ELR (cell line): Measurements from ENCODE around the gene SLC24A4.

ENCODE experiments used
- DNase-seq: peaks from one replicate; pipeline ENCODE4 v3.0.0-alpha.2; 2015; ENCODE audit warnings: low read depth

Gene SLC24A4

DNA sequence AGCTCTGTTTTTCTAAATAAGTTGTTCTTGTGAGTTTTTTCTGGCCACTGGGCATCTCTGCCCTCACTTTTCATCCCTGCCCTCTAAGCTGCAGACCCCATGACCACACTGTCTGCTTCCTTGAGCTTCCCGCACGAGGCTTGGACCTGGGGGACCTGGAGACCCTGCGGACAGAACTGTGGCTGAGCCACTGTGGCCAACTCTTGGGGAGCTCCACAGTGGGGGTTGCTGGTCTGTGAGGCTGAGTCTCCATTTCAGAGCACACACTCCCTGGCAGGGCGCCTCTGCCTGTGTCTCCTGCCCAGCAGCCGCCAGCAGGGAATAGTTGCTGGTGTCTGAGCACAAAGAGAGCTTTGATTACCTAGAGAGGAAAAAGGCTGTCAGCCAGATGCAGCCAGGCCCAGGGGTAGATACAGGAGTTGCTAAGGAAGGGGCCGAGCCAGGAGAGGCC, 177.6 kb downstream of the SLC24A4 start:
- no peak for DNase-seq

DNA sequence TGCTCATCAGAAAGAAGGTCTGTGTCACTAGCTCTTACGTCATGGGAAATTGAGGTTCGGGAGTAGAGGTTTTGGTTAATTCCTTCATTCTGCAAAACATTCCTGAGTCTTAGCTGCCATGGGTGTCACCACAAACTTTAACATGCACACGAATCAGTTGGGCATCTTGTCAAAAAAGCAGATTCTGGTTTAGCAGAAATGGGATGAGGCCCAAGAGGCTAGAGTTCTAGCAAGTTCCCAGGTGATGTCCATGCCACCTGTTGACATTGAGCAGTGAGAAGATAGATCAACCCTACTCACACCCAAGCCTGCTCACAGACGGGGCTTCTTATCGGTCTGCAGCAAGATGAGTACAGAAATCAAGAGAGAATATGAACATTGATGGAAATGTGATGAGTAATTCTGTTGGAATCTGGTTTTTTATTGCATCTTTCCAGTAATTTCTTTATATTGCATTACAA, 179.0 kb downstream of the SLC24A4 start:
- DNase-seq: peak; percentile 76

DNA sequence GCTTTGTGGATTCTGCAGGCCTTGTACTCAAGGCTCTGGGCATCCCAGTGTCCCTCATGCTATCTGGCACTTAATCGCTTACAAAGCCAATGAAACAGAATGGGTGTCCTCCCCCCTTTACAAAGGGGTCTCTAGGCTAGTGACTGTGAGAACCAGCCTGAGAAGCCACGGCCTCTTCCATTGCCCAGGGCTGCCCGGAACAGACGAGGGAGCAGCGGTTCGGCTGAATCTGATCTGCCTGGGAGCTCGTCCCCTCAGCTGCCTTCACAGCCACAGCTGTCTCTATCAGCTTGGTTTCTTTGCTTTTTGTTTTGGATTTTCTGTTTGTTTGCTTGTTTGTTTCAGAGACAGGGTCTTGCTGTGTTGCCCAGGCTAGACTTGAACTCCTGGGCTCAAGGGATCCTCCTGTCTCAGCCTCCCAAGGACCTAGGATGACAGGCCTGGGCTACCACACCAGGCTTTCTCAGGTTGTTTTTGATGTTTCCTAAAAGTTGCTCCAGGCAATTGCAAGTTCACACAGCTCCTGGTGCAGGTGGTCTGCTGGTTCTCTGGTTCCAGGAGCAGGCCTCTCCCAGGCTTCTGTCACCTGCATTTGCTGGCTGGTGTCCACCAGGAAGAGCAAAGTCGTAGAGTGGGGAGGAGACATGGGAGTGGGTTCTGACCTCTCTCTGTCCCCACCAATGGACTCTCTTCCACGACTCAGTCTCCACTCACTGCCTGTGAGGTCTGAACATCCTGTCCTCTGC, 179.7 kb downstream of the SLC24A4 start:
- DNase-seq: no peak

DNA sequence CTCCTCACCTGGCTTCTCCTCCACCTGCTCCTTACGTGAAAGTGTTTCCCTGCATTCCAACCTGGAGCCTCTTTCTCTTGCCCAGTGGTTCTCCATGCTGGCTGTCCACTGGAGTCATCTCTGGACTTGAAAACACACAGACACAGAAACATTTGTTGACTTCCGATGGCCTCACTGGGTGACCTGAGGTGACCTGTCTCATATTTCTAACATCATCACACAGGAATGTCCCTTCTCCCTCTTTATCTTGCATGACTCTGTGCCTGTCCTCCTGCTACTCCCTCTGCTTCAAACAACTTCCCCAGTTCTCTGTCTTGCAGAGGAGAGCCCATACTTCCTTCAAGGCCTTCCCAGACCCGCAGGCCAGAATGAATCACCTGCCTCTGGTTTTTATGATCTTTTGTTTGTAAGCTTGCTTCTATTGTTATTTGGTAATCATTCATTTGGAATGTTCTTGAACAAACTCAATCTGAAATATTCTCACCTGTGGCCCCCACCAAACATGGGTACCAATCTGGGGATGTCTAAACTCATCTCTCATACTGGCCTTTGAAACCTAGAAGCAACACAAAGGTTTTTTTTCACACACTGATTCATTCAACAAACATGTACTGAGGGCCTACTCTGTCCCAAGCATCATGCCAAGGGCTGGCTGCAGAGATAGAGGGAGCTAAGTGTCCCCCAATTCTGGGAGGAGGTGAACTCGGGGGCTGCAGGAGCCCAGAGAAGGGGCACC, 181.0 kb downstream of the SLC24A4 start:
- DNase-seq: peak; percentile 96

DNA sequence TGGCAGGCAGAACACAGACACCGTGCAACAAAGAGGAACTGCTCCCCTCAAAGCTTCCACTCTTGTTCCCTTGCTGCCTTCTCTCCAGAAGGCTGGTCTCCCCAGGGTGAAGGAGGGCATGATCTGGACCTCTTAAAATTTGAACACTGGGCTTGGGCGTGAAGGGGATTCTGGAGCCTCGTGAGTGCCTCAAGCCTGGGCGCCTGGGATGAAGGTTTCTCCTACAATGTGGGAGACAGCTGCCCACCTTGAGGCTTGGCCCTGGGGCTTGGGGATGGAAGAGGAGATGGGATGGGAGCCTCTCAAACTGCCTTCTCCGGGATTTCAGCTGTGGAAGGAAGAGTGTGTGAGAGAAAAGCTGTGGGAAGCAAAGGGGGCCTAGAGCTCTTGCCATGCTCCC, 182.9 kb downstream of the SLC24A4 start:
- no peak for DNase-seq

DNA sequence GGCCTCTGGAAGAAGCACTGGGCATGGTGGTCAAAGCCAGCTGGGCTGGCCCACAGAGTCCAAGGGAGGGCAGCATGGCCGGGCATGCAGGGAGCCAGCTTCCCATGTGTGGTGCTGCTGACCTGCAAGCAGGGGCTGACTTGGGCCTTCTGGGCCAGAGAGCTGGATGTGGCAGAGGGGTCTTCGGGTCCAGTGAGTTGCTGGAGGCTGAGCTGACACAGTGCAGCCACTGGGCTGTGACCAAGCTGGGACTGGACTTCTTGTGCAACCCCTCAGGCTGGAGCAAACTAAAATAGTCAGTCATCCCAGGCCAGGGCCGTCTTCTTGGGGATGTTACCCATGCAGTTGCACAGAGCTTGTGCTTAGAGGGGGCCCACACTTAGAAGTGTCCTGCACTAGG, 183.3 kb downstream of the SLC24A4 start:
- no peak for DNase-seq

DNA sequence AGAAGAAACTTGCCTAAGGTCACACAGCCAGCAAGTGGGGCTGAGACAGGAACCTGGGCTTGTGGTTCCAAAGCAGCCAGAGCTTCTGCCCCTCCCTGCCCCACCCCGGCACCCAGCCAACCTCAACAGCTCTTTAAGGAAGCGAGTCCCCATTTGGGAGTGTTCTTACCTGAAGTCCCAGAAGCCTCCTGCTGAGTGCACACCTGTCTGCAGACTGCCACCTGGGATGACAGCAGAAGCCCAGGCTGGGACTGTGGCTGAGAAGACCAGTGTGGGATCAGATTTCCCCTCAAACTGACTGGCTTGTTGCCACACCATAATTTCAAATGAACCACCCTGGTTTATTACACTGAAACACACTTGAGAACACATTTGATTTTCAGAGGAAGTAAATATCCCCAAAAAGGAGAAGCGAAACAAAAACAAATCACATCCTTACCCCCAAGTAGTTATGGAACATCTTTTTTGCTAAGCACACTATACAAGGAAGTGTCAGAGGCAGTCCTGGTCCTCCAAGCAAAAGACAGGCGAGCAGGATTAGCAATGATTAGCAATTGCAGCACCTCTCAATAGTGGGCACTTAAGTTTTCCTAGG, 184.3 kb downstream of the SLC24A4 start:
- DNase-seq: no peak

DNA sequence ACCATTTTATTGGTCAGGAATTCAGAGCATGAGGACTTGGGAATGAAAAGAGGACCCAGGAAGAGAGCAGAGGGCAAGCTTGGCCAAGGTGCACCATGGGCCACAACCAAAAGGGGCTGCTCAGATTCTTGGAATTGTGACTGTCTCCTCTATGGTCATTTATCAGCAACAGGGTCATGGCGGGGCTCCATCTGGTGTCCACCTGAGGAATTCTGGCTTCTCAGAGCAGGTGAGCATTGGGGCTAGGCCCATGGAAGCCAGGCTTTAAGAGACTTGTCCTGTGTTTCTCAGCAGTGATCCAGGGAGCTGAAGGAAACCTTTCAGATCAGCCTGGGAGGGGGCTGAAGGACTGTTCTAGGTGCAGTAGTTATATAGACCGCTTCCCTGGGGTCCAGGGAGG, 188.0 kb downstream of the SLC24A4 start:
- DNase-seq: no peak

DNA sequence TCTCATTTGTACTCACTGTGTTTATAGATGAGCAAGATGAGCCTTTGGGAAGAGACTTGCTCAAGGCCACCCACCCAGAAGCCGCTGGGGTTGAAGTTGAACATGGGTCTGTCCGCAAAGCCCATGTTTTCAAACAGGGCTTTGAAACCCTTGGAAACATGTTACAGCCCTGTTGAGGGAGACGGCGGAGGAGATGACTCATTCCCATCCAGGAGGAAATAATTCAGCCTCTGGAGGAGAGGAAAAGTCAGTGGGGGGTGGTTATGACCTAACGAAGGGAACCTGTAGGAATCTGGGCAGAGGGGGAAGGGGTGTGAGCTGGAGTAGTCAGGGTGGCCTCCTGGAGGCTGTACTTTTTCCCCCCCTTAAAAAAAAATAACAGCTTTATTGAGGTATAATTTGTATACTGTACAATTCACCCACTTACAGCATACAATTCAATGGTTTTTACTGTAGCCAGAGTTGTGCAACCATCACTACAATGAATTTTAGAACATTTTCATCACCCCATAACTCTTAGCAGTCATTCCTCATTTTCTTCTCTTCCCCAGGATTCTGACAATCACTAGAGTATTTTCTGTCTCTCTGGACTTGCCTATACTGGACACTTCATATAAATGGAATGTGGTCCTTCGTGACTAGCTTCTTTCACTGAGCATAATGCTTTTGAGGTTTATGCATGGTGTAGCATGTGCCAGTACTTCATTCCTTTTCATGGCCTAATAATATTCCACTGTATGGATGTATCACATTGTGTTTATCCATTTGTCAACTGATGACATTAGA, 188.7 kb downstream of the SLC24A4 start:
- DNase-seq: peak; percentile 96

DNA sequence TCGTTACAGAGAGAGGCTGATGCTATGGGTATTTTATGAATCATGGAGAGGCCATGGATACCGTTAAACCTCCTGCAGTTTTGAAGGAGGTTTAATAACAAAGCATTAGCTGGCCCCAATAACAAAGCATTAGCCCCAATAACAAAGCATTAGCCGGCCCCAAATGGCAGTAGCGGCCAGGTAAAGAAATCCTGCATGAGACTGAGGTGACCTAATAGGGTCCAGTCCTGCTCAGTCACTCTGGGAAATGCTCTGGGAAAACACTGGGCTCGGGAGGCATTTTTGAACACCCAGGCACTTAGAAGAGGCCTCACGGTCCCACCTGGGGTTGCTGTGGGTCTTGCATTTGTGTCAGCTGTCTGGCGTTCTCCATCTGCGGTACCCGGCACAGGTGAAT, 189.8 kb downstream of the SLC24A4 start:
- peak; percentile 35 for DNase-seq

DNA sequence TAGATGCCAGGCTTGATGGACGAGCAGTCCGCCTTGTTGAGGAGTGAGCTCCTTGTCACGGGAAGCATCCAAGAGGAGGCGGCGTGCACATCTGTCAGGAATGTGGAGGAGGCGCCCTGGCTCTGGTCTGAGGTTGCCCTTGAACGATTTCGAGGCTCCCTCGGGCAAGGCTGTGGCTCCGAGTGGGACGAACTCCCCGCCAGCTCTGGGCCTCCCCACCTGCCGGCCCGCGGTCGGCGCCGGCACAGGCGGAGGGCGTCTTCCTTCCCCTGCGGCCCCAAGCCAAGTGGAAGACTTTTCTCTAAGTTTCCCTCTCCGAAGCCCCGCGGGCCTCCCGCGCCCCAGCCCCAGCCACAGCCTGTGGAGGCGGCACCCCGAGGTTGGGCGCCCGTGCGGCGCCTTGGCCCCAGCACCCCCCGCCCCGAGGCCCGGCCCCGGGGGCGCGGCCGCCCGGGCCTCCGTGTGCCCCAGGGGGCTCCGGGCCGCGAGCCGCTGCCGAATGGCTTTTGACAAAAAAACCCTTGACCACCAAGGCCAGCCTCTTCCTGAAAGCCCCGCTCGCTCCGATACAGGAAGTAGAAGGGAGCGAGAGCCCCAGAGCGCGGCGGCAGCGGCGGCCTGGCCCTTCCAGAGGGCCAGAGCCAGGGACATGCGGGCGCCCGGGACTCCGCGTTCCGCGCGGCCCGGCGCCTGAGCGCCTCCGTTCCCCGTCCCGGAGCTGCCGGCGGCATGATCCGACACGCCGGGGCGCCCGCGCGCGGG, 190.4 kb downstream of the SLC24A4 start, which contains the start of gene RIN3:
RIN3 (plus strand) TSS at position 578 of the 762 bp plus-strand sequence; CDS start at position 730, 152 bp downstream.
- DNase-seq: peak; percentile 87

DNA sequence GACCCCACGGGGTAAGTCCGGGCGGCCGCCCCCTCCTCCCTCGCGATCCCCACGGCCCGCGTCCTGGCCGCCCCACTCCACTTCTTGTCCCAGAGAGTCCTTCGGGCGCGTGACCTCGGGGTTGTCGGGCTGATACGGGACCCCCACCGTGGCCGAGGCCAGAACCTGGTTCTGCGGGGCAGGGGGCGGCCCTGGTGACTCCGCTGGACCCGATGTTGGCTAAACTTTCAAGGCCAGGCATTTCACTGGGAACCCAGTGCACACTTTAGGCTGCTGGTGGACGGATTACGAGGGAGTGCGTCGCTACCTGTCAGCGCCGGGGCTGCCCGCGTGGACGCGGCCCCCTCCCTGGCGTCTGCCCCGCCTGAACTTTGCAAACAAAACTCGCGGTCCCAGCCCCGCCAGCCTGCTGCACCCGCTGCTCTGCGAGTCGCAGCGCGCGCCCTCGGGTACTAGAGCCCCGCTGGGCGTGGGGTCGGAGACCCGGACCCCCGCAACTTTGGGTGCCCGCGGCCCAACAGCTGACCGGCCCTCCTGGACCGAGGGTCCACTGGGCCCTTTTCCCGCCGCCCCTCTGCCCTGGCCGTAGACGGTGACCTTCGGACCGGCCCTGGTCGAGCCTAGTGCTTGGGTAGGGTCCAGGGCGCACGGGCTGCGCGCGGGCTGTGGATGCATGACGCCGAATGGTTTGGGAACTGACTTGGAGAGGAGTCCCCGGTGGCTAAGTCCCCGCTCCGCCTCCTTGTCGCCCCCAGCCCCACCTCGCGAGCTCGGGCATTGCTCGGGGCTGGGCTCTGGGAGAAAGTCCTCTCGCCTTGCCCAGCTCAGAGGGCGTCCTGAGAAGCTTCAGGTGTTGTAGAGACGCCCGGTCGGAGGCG, 191.2 kb downstream of the SLC24A4 start:
- DNase-seq: peak; percentile 54

DNA sequence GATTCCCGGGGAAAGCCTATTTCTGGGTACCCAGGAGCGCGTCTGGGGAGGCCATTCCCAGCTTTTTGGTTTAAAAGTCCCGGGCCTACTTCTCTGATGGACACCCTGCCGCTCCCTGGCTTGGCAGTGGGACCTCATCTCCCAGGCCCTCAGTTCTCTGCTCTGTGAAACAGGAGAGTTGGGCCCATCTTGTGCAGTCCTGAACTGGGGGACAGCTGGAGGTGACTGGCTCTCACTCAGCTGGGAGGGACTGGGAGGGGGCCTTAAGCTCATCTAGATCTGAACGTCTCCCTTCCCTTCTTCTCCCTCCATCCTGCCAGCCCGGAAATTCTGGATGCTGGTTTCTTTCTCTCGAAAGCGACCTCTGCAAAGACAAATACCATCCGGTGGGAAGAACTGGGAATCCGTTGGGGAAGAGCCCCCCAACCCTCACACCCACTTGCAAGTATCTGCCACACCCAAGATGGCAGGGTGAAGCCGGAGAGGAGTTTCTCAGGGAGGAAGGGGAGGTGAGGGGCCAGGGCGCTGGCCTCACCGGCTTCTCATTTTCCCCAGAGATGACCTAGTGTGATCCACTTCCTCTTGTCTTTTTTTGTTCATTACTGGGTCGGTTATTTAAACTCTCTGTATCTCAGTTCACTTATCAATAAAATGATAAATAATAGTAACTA, 192.0 kb downstream of the SLC24A4 start:
- DNase-seq: no peak

DNA sequence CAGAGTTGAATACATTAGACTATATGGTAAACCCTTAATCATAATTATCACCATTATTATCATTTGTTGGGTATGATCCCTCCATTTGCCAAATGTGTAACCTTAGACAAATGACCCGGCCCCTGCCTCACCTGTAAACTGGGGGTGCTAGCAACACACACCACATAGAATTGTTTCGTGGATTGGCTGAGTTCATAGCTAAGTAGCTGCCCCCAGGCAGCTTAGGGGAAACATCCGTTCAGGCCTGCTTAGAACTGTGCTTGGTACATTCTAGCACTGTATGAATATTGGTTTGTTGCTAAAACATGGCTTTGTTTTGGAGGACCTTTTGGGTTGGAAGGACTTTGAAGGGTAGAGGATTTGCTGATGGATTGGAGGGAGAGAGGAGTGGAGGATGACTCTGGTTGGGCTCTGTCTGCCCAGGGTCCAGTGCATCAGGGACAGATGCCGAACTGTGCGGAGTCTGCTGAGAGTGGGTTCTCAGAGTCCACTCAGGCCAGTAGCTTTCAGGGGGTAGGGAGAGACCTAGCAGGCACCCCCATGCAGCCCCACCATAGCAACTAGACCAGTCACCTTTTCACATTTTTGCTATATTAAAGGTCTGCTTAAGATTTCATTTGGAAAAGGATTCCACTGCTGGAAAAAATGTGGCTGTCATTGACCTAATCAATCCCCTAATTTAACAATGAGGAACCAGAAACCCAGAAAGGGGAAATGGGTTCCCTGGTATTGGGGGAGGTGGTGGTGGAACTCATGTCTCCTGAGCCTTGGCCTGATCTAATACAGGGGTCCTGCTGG, 192.8 kb downstream of the SLC24A4 start:
- DNase-seq: no peak

DNA sequence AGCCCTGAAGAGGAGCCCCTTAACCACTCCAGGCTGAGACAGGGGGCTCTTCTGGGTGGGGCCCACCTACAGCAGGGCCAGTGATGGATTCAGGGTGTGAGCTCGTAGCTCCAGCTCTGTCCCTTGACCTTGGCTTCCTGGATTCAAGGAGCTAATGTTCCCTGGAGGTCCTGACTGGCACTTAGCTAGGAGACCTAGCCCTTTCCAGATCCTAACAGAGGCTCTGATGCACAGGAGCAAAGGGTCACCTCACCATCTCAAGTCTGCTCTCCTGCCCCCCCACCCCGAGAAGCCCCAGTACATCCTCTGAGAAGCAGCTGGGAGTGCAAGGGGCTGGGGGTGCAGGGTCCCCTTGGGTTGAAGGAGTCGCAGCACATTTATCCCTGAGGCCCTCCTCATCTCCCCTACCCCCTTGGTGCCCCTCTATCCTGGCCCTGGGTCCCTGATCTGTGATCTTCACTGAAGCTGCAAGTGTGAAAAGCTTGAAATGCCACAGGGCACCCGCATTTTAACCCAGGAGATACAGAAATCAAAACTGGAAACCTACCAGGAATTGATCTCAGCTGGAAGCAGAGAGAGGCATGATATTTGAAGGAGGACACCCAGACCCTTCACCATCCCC, 193.5 kb downstream of the SLC24A4 start:
- no peak for DNase-seq

DNA sequence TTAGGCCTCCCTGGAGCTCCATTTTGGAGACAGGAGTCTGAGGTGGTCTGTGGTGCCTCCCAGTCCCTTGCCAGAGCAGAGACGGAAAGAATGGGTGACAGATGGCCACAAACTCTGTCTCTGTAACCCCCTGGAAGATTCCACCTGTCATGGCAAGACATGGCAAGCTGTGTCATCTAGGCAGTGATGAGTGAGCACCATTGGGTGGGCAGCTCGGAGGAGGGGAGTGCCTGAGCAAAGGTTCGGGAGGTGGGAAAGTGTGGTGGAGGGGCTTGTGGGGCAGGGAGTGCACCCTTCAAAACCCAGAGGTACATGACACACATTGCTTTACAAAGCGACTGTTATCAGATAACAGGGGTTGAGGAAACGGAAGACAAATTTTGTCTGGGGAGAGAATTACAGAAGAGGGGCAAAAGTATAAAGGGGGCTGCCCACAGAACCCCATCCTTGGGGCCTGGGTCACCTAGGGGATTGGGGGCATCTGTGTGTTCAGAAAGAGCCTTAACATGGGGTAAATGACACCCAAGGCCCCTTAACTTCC, 194.1 kb downstream of the SLC24A4 start:
- DNase-seq: no peak

DNA sequence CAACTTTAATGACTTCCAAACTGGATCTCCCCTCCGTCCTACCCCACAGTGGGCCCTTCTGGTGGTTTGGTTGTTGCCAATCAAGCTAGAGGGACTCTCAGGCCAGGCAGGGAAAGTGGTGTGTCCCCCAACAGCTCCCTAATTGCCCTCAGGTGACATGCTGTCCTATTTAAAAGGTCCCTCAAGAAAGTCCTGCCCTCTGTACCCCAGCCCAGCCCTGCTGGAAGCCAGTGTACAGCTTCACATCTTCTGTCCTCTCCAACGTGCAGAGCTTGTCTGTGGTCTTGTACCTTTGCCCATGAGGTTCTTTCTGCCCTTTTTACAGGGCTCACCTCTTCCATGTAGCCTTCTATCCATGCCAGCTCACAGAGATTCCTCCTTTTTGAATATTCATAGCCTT, 194.8 kb downstream of the SLC24A4 start:
- no peak for DNase-seq
